Keratinocyte (primary cell): Measurements from ENCODE around the gene SPAG16. TPM values are rescaled to one million over a fixed set of nuclear protein-coding genes. Genes with fewer than 3 reads are reported as not detected.

Experiments
- DNase-seq: peaks from one replicate; pipeline ENCODE4 v3.0.0-alpha.2; 2011; ENCODE audit warnings: low read depth, missing footprints, low spot score
- FAIRE-seq: peaks from 2 replicates; lab custom pipeline; 2011; peaks lifted over from hg19 to GRCh38; lab: Jason Lieb, UNC
- H2AFZ ChIP-seq: 2 replicates; pipeline ENCODE4 v1.6.0; 2012; ENCODE audit warnings: low read length, control low read depth, inconsistent platforms; ENCODE audit not compliant: control insufficient read depth
- H3K27ac ChIP-seq: 2 replicates; pipeline ENCODE4 v1.5.1; 2011; ENCODE audit warnings: low read length; ENCODE audit not compliant: control insufficient read depth, insufficient read depth
- H3K27me3 ChIP-seq: 3 replicates; pipeline ENCODE4 v1.6.0; 2011; ENCODE audit warnings: low read length; ENCODE audit not compliant: control insufficient read depth, insufficient read depth; ENCODE audit errors: extremely low read depth
- H3K36me3 ChIP-seq, 2 experiments: 2 replicates in 1 of 2; 3 replicates in 1 of 2; pipeline ENCODE4 v1.5.1; 2011; ENCODE audit warnings: low read length in 2 of 2, mild to moderate bottlenecking in 1 of 2; ENCODE audit not compliant: control insufficient read depth in 2 of 2, insufficient read depth in 2 of 2; ENCODE audit errors: extremely low read depth in 1 of 2
- H3K4me1 ChIP-seq: 3 replicates; pipeline ENCODE4 v1.5.1; 2011; ENCODE audit warnings: low read length; ENCODE audit not compliant: control insufficient read depth, insufficient read depth; ENCODE audit errors: extremely low read depth
- H3K4me2 ChIP-seq: 3 replicates; pipeline ENCODE4 v1.6.0; 2011; ENCODE audit warnings: low read depth, low read length; ENCODE audit not compliant: control insufficient read depth, insufficient read depth; ENCODE audit errors: extremely low read depth
- H3K4me3 ChIP-seq, 3 experiments: fragments of 200-600 bp in 1 of 3; sonication (generic) in 1 of 3; 2 replicates in 2 of 3; 3 replicates in 1 of 3; pipeline ENCODE4 v1.5.1; 2011 to 2016; ENCODE audit warnings: low read length in 3 of 3, mild to moderate bottlenecking in 3 of 3, control low read depth in 2 of 3, inconsistent platforms in 1 of 3, low read depth in 1 of 3, mixed read lengths in 1 of 3, mixed run types in 1 of 3, moderate library complexity in 1 of 3; ENCODE audit not compliant: control insufficient read depth in 2 of 3, insufficient read depth in 2 of 3; ENCODE audit errors: extremely low read depth in 1 of 3
- H3K79me2 ChIP-seq: 2 replicates; pipeline ENCODE4 v1.6.0; 2012; ENCODE audit warnings: low read length; ENCODE audit not compliant: control insufficient read depth, insufficient read depth
- H3K9ac ChIP-seq: 3 replicates; pipeline ENCODE4 v1.6.0; 2011; ENCODE audit warnings: low read length; ENCODE audit not compliant: control insufficient read depth, insufficient read depth; ENCODE audit errors: extremely low read depth
- H3K9me1 ChIP-seq: 3 replicates; pipeline ENCODE4 v1.6.0; 2011; ENCODE audit warnings: low read length; ENCODE audit not compliant: control insufficient read depth, insufficient read depth; ENCODE audit errors: extremely low read depth
- H3K9me3 ChIP-seq: 2 replicates; pipeline ENCODE4 v1.5.1; 2012; ENCODE audit warnings: low read depth, low read length; ENCODE audit not compliant: control insufficient read depth
- H4K20me1 ChIP-seq: 3 replicates; pipeline ENCODE4 v1.6.0; 2011; ENCODE audit warnings: low read length; ENCODE audit not compliant: control insufficient read depth, insufficient read depth; ENCODE audit errors: extremely low read depth
- EZH2 ChIP-seq: IDR thresholded peaks from one replicate; pipeline ENCODE4 v1.6.1; 2012; ENCODE audit warnings: inconsistent platforms, mild to moderate bottlenecking, low read length, moderate library complexity
- dilution Hi-C: fragments of 300-500 bp; cut with MboI; formaldehyde crosslinking; loops from one replicate; pipeline ENCODE4 v1.7.0; 2020; ENCODE audit warnings: low sequenced_read_pairs; ENCODE audit not compliant: extremely low pct_ligation_motif_present
- polyA plus RNA-seq, 5 experiments: library from polyadenylated mRNA; depleted of rRNA in 3 of 5; stranded (reverse) in 3 of 5; stranded (forward) in 1 of 5; unstranded in 1 of 5; fragments of >200 nt; gene quantifications; 1 replicate in 1 of 5; 2 replicates in 3 of 5; 3 replicates in 1 of 5; pipeline versions ENCODE4 v1.2.1 to v1.2.3, GENCODE V29; 2011 to 2012; ENCODE audit warnings: missing spikeins in 2 of 5, low read depth in 1 of 5, low replicate concordance in 1 of 5
- TF ChIP-seq, protein P1 (sequence below), 3 experiments: IDR thresholded peaks in 1 of 3; conservative IDR thresholded peaks in 1 of 3; optimal IDR thresholded peaks in 1 of 3; 2 replicates in 2 of 3; 3 replicates in 1 of 3; pipeline versions ENCODE3 to v1.5.1; 2011; ENCODE audit warnings: low read length in 3 of 3, mild to moderate bottlenecking in 3 of 3, moderate library complexity in 2 of 3, control low read depth in 1 of 3, inconsistent platforms in 1 of 3; ENCODE audit not compliant: insufficient read depth in 2 of 3; ENCODE audit errors: extremely low read depth in 1 of 3

SPAG16 gene
- polyA plus RNA-seq, 1 donor (not counting 4 experiments of a cell fraction or from before 2014, with no cell fraction given): 19.6 TPM

DNA sequence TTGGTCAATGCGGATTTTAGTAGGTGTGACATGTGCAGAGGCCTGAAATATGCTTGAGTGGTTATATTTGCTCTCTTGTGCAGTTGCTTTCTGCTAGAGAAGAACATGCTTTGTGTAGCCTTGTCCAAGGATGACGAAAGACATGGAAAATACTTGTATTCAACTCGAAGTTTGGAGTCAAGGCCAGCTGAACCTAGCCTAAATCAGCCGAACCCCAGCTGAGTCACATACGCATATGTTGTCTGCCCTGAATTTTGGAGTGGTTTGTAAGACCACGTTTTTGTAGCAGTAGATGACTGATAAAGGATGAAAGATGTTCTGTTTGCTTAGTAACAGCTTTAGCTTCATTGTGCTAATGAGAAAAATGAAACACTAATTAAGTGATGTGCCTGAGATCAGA is 22.5 kb upstream of the SPAG16 start:
- TF ChIP-seq, protein P1, sequence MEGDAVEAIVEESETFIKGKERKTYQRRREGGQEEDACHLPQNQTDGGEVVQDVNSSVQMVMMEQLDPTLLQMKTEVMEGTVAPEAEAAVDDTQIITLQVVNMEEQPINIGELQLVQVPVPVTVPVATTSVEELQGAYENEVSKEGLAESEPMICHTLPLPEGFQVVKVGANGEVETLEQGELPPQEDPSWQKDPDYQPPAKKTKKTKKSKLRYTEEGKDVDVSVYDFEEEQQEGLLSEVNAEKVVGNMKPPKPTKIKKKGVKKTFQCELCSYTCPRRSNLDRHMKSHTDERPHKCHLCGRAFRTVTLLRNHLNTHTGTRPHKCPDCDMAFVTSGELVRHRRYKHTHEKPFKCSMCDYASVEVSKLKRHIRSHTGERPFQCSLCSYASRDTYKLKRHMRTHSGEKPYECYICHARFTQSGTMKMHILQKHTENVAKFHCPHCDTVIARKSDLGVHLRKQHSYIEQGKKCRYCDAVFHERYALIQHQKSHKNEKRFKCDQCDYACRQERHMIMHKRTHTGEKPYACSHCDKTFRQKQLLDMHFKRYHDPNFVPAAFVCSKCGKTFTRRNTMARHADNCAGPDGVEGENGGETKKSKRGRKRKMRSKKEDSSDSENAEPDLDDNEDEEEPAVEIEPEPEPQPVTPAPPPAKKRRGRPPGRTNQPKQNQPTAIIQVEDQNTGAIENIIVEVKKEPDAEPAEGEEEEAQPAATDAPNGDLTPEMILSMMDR (optimal IDR thresholded peaks at IDR 0.05 in 1 of 3, IDR thresholded peaks at IDR 0.05 in 1 of 3, conservative IDR thresholded peaks at IDR 0.05 in 1 of 3; ENCODE audit: extremely low read depth in 1 of 3, insufficient read depth in 2 of 3, low read length in 3 of 3): no peak
- TF ChIP-seq EZH2: no peak
- Histone ChIP-seq H2AFZ (no peak overlapping the region), H3K9me1 (no peaks in the 10 kb centered on the region), H3K4me2 (no peak overlapping the region), H3K4me1 (no peaks in the 10 kb centered on the region), H3K9me3 (no peaks in the 10 kb centered on the region), H4K20me1 (no peaks in the 10 kb centered on the region), H3K36me3 (no peaks in the 10 kb centered on the region), H3K27me3 (no peaks in the 10 kb centered on the region), H3K27ac (no peak overlapping the region), H3K4me3 (no peak overlapping the region), H3K9ac (no peak overlapping the region), H3K79me2 (no peaks in the 10 kb centered on the region)
- no peak for DNase-seq
- FAIRE-seq: no peak
- dilution Hi-C loops: no loop called here

DNA sequence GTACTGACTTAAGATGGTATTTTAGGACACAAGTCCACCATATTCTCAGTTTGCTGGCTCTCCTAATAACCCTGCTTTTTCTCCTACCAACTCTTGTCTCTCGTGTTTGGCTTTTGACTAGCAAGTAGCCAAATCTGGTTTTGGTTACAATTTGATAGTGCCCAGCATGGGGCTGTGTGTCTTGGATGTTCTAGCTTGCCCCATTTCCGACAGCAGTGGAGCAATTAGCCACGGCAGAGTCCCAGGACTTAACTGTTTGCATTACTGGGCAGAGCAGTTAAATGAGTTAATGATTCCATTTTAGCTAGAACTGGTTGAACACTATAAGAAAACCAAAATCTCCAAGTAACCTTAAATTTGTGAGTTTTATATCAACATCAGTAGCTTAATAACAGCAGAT is 18.6 kb upstream of the SPAG16 start:
- H3K9me1 ChIP-seq: no peaks in the 10 kb centered on the region

More for the DNA sequence above, 18.6 kb upstream of the SPAG16 start:
- FAIRE-seq: no peak
- Histone ChIP-seq H3K27me3 (no peaks in the 10 kb centered on the region), H3K27ac (no peak overlapping the region), H3K4me1 (no peaks in the 10 kb centered on the region), H4K20me1 (no peaks in the 10 kb centered on the region), H3K9ac (no peak overlapping the region), H3K36me3 (no peaks in the 10 kb centered on the region), H3K4me3 (no peak overlapping the region), H3K9me3 (no peaks in the 10 kb centered on the region), H3K79me2 (no peaks in the 10 kb centered on the region), H3K4me2 (no peak overlapping the region), H2AFZ (no peak overlapping the region)
- TF ChIP-seq, protein P1 (optimal IDR thresholded peaks at IDR 0.05 in 1 of 3, IDR thresholded peaks at IDR 0.05 in 1 of 3, conservative IDR thresholded peaks at IDR 0.05 in 1 of 3; ENCODE audit: extremely low read depth in 1 of 3, insufficient read depth in 2 of 3, low read length in 3 of 3): no peak
- TF ChIP-seq EZH2: no peak
- dilution Hi-C loops: no loop called here
- DNase-seq: no peak
